ENCODE data around the gene ODC1.

Gene ODC1

GRCh38 chr2:10407841-10408648 is 40.1 kb downstream of the ODC1 start:
- no peak for DNase-seq
- intact Hi-C loops (cut with DNase I) = loop anchor here (5.0 kb wide), 2 partner anchors 106 to 121 kb away; partner anchors contain the start of gene HPCAL1

GRCh38 chr2:10407432-10407831 is 40.7 kb downstream of the ODC1 start:
- no peak for DNase-seq
- intact Hi-C loops (cut with DNase I) = loop anchor here (5.0 kb wide), 2 partner anchors 105 to 120 kb away; partner anchors contain the start of gene HPCAL1

GRCh38 chr2:10406491-10407188 is 41.5 kb downstream of the ODC1 start:
- no peak for DNase-seq
- intact Hi-C loops (cut with DNase I) = loop anchor here (5.0 kb wide), 2 partner anchors 104 to 119 kb away; partner anchors contain the start of gene HPCAL1

GRCh38 chr2:10406016-10406415 is 42.1 kb downstream of the ODC1 start:
- intact Hi-C loops (cut with DNase I) = loop anchor here (5.0 kb wide), 2 partner anchors 104 to 119 kb away; partner anchors contain the start of gene HPCAL1
- DNase-seq = no peak

GRCh38 chr2:10405448-10405847 is 42.7 kb downstream of the ODC1 start:
- peak in 5 of 10 donors; percentile 27 to 91 (median 46) for DNase-seq
- intact Hi-C loops (cut with DNase I) = loop anchor here (5.0 kb wide), 2 partner anchors 103 to 118 kb away; partner anchors contain the start of gene HPCAL1

- intact Hi-C loops (cut with DNase I) = loop anchor here (5.0 kb wide), 2 partner anchors 102 to 117 kb away; partner anchors contain the start of gene HPCAL1
- DNase-seq = peak in 1 of 10 donors; percentile 35
Observed at GRCh38 chr2:10404324-10405143, 43.6 kb downstream of the ODC1 start.

GRCh38 chr2:10402653-10403215 is 45.4 kb downstream of the ODC1 start:
- intact Hi-C loops (cut with DNase I) = no loop called here
- no peak for DNase-seq

- intact Hi-C loops (cut with DNase I) = no loop called here
- DNase-seq = no peak
Observed at GRCh38 chr2:10402062-10402585, 46.0 kb downstream of the ODC1 start.

- intact Hi-C loops (cut with DNase I) = no loop called here
- DNase-seq = no peak
Observed at GRCh38 chr2:10400978-10401951, 46.9 kb downstream of the ODC1 start.

GRCh38 chr2:10400568-10400977 is 47.6 kb downstream of the ODC1 start:
- intact Hi-C loops (cut with DNase I) = no loop called here

GRCh38 chr2:10400002-10400401 is 48.1 kb downstream of the ODC1 start:
- DNase-seq = no peak
- intact Hi-C loops (cut with DNase I) = no loop called here

More at GRCh38 chr2:10400568-10400977, 47.6 kb downstream of the ODC1 start:
- DNase-seq = peak in 1 of 10 donors; percentile 21

- no peak for DNase-seq
Observed at GRCh38 chr2:10399358-10399757, 48.8 kb downstream of the ODC1 start.

GRCh38 chr2:10398496-10398895 is 49.6 kb downstream of the ODC1 start:
- no peak for DNase-seq
- intact Hi-C loops (cut with DNase I) = no loop called here

More at GRCh38 chr2:10399358-10399757, 48.8 kb downstream of the ODC1 start:
- intact Hi-C loops (cut with DNase I) = no loop called here

GRCh38 chr2:10397878-10398277 is 50.2 kb downstream of the ODC1 start:
- intact Hi-C loops (cut with DNase I) = no loop called here
- no peak for DNase-seq

- intact Hi-C loops (cut with DNase I) = no loop called here
- DNase-seq = no peak
Observed at GRCh38 chr2:10397297-10397875, 50.7 kb downstream of the ODC1 start.

GRCh38 chr2:10396464-10396863 is 51.7 kb downstream of the ODC1 start:
- intact Hi-C loops (cut with DNase I) = no loop called here
- no peak for DNase-seq

- intact Hi-C loops (cut with DNase I) = no loop called here
- DNase-seq = no peak
Observed at GRCh38 chr2:10395893-10396292, 52.2 kb downstream of the ODC1 start.

- DNase-seq = no peak
- intact Hi-C loops (cut with DNase I) = no loop called here
Observed at GRCh38 chr2:10393640-10393982, 54.5 kb downstream of the ODC1 start.
